ENCODE data around the gene PIF1.
"Not testable (repeated sequence)": the region's sequence is repeated elsewhere in the genome, so short reads cannot be mapped to it uniquely, and the experiment has no call there.

PIF1 gene

GRCh38 chr15:64836023-64836536 lies 10.6 kb upstream of the PIF1 start:
- Histone ChIP-seq H3K9me3 (ENCODE audit: control insufficient read depth in 1 of 2, low read length in 2 of 2) (no peaks in the 10 kb centered on the region), H3K4me1 (ENCODE audit: control insufficient read depth in 1 of 2, insufficient read depth in 2 of 2, low read length in 2 of 2) (peaks cover 10 to 14% of the 10 kb centered on the region in 2 donors), H3K36me3 (ENCODE audit: control insufficient read depth in 1 of 2, insufficient read depth in 2 of 2, low read length in 2 of 2) (no peaks in the 10 kb centered on the region), H3K27me3 (ENCODE audit: low read depth, low read length) (no peaks in the 10 kb centered on the region), H3K27ac (ENCODE audit: low read length) (peak overlapping the region; percentile 24), H3K4me3 (ENCODE audit: low read depth in 1 of 2, low read length in 2 of 2) (peak overlapping the region in 1 of 2 donors; percentile 53)

- Histone ChIP-seq H3K27me3 (ENCODE audit: low read depth, low read length) (no peaks in the 10 kb centered on the region), H3K27ac (ENCODE audit: low read length) (no peak overlapping the region), H3K4me1 (ENCODE audit: control insufficient read depth in 1 of 2, insufficient read depth in 2 of 2, low read length in 2 of 2) (peaks cover 9 to 10% of the 10 kb centered on the region in 2 donors), H3K4me3 (ENCODE audit: low read depth in 1 of 2, low read length in 2 of 2) (no peak overlapping the region), H3K9me3 (ENCODE audit: control insufficient read depth in 1 of 2, low read length in 2 of 2) (no peaks in the 10 kb centered on the region), H3K36me3 (ENCODE audit: control insufficient read depth in 1 of 2, insufficient read depth in 2 of 2, low read length in 2 of 2) (no peaks in the 10 kb centered on the region)
Measured at GRCh38 chr15:64833690-64834089, 8.2 kb upstream of the PIF1 start.

- Histone ChIP-seq H3K4me1 (ENCODE audit: control insufficient read depth in 1 of 2, insufficient read depth in 2 of 2, low read length in 2 of 2) (peaks cover 4 to 20% of the 10 kb centered on the region in 2 donors), H3K36me3 (ENCODE audit: control insufficient read depth in 1 of 2, insufficient read depth in 2 of 2, low read length in 2 of 2) (no peaks in the 10 kb centered on the region), H3K4me3 (ENCODE audit: low read depth in 1 of 2, low read length in 2 of 2) (no peak overlapping the region), H3K27me3 (ENCODE audit: low read depth, low read length) (no peaks in the 10 kb centered on the region), H3K9me3 (ENCODE audit: control insufficient read depth in 1 of 2, low read length in 2 of 2) (no peaks in the 10 kb centered on the region), H3K27ac (ENCODE audit: low read length) (no peak overlapping the region)
Measured at GRCh38 chr15:64828985-64829384, 3.5 kb upstream of the PIF1 start.

- no peaks in the 10 kb centered on the region for H3K27me3 ChIP-seq (ENCODE audit: low read depth, low read length)
- no peaks in the 10 kb centered on the region for H3K36me3 ChIP-seq (ENCODE audit: control insufficient read depth in 1 of 2, insufficient read depth in 2 of 2, low read length in 2 of 2)
- H3K9me3 ChIP-seq (ENCODE audit: control insufficient read depth in 1 of 2, low read length in 2 of 2) = no peaks in the 10 kb centered on the region
- no peak overlapping the region for H3K27ac ChIP-seq (ENCODE audit: low read length)
- peak overlapping the region; percentile 60 to 80 for H3K4me3 ChIP-seq (ENCODE audit: low read depth in 1 of 2, low read length in 2 of 2)
- peaks cover 4 to 25% of the 10 kb centered on the region in 2 donors for H3K4me1 ChIP-seq (ENCODE audit: control insufficient read depth in 1 of 2, insufficient read depth in 2 of 2, low read length in 2 of 2)
Measured at GRCh38 chr15:64824929-64825430, 467 bp downstream of the PIF1 start.

GRCh38 chr15:64816452-64816851 lies 9.0 kb downstream of the PIF1 start:
- no peaks in the 10 kb centered on the region for H3K9me3 ChIP-seq (ENCODE audit: control insufficient read depth in 1 of 2, low read length in 2 of 2)
- no peaks in the 10 kb centered on the region for H3K36me3 ChIP-seq (ENCODE audit: control insufficient read depth in 1 of 2, insufficient read depth in 2 of 2, low read length in 2 of 2)
- no peaks in the 10 kb centered on the region for H3K27me3 ChIP-seq (ENCODE audit: low read depth, low read length)
- H3K4me1 ChIP-seq (ENCODE audit: control insufficient read depth in 1 of 2, insufficient read depth in 2 of 2, low read length in 2 of 2) = no peaks in the 10 kb centered on the region
- no peak overlapping the region for H3K27ac ChIP-seq (ENCODE audit: low read length)
- H3K4me3 ChIP-seq (ENCODE audit: low read depth in 1 of 2, low read length in 2 of 2) = no peak overlapping the region

- not testable (repeated sequence) for H3K9me3 ChIP-seq (ENCODE audit: control insufficient read depth in 1 of 2, low read length in 2 of 2); H3K4me3 ChIP-seq (ENCODE audit: low read depth in 1 of 2, low read length in 2 of 2); H3K4me1 ChIP-seq (ENCODE audit: control insufficient read depth in 1 of 2, insufficient read depth in 2 of 2, low read length in 2 of 2); H3K27ac ChIP-seq (ENCODE audit: low read length); H3K36me3 ChIP-seq (ENCODE audit: control insufficient read depth in 1 of 2, insufficient read depth in 2 of 2, low read length in 2 of 2); H3K27me3 ChIP-seq (ENCODE audit: low read depth, low read length)
Measured at GRCh38 chr15:64814965-64815364, 10.5 kb downstream of the PIF1 start.

GRCh38 chr15:64814283-64814682 lies 11.2 kb downstream of the PIF1 start:
- peaks cover 0 to 12% of the 10 kb centered on the region in 2 donors for H3K4me1 ChIP-seq (ENCODE audit: control insufficient read depth in 1 of 2, insufficient read depth in 2 of 2, low read length in 2 of 2)
- H3K36me3 ChIP-seq (ENCODE audit: control insufficient read depth in 1 of 2, insufficient read depth in 2 of 2, low read length in 2 of 2); H3K27me3 ChIP-seq (ENCODE audit: low read depth, low read length): not testable (repeated sequence)

GRCh38 chr15:64813075-64813474 lies 12.4 kb downstream of the PIF1 start:
- Histone ChIP-seq H3K4me1 (ENCODE audit: control insufficient read depth in 1 of 2, insufficient read depth in 2 of 2, low read length in 2 of 2) (peaks cover 0 to 12% of the 10 kb centered on the region in 2 donors), H3K4me3 (ENCODE audit: low read depth in 1 of 2, low read length in 2 of 2) (no peak overlapping the region), H3K27ac (ENCODE audit: low read length) (no peak overlapping the region), H3K27me3 (ENCODE audit: low read depth, low read length) (no peaks in the 10 kb centered on the region), H3K9me3 (ENCODE audit: control insufficient read depth in 1 of 2, low read length in 2 of 2) (no peaks in the 10 kb centered on the region), H3K36me3 (ENCODE audit: control insufficient read depth in 1 of 2, insufficient read depth in 2 of 2, low read length in 2 of 2) (no peaks in the 10 kb centered on the region)

More at GRCh38 chr15:64814283-64814682, 11.2 kb downstream of the PIF1 start:
- H3K27ac ChIP-seq (ENCODE audit: low read length); H3K9me3 ChIP-seq (ENCODE audit: control insufficient read depth in 1 of 2, low read length in 2 of 2); H3K4me3 ChIP-seq (ENCODE audit: low read depth in 1 of 2, low read length in 2 of 2): not testable (repeated sequence)

- H3K27ac ChIP-seq (ENCODE audit: low read length) = peak overlapping the region; percentile 7
- no peaks in the 10 kb centered on the region for H3K27me3 ChIP-seq (ENCODE audit: low read depth, low read length)
- no peaks in the 10 kb centered on the region for H3K9me3 ChIP-seq (ENCODE audit: control insufficient read depth in 1 of 2, low read length in 2 of 2)
- no peak overlapping the region for H3K4me3 ChIP-seq (ENCODE audit: low read depth in 1 of 2, low read length in 2 of 2)
- no peaks in the 10 kb centered on the region for H3K36me3 ChIP-seq (ENCODE audit: control insufficient read depth in 1 of 2, insufficient read depth in 2 of 2, low read length in 2 of 2)
- H3K4me1 ChIP-seq (ENCODE audit: control insufficient read depth in 1 of 2, insufficient read depth in 2 of 2, low read length in 2 of 2) = peaks cover 0 to 25% of the 10 kb centered on the region in 2 donors
Measured at GRCh38 chr15:64810497-64811326, 14.7 kb downstream of the PIF1 start.

- H3K9me3 ChIP-seq (ENCODE audit: control insufficient read depth in 1 of 2, low read length in 2 of 2) = no peaks in the 10 kb centered on the region
- no peaks in the 10 kb centered on the region for H3K36me3 ChIP-seq (ENCODE audit: control insufficient read depth in 1 of 2, insufficient read depth in 2 of 2, low read length in 2 of 2)
- peak overlapping the region; percentile 7 for H3K27ac ChIP-seq (ENCODE audit: low read length)
- H3K4me3 ChIP-seq (ENCODE audit: low read depth in 1 of 2, low read length in 2 of 2) = no peak overlapping the region
- H3K27me3 ChIP-seq (ENCODE audit: low read depth, low read length) = no peaks in the 10 kb centered on the region
- H3K4me1 ChIP-seq (ENCODE audit: control insufficient read depth in 1 of 2, insufficient read depth in 2 of 2, low read length in 2 of 2) = peaks cover 0 to 25% of the 10 kb centered on the region in 2 donors
Measured at GRCh38 chr15:64809649-64810496, 15.6 kb downstream of the PIF1 start.

- H3K27me3 ChIP-seq (ENCODE audit: low read depth, low read length) = no peaks in the 10 kb centered on the region
- no peaks in the 10 kb centered on the region for H3K36me3 ChIP-seq (ENCODE audit: control insufficient read depth in 1 of 2, insufficient read depth in 2 of 2, low read length in 2 of 2)
- no peak overlapping the region for H3K4me3 ChIP-seq (ENCODE audit: low read depth in 1 of 2, low read length in 2 of 2)
- no peak overlapping the region for H3K27ac ChIP-seq (ENCODE audit: low read length)
- no peaks in the 10 kb centered on the region for H3K9me3 ChIP-seq (ENCODE audit: control insufficient read depth in 1 of 2, low read length in 2 of 2)
- peaks cover 0 to 25% of the 10 kb centered on the region in 2 donors for H3K4me1 ChIP-seq (ENCODE audit: control insufficient read depth in 1 of 2, insufficient read depth in 2 of 2, low read length in 2 of 2)
Measured at GRCh38 chr15:64808785-64809453, 16.5 kb downstream of the PIF1 start.
